ENCODE measurements around the gene USP54.
"Not testable (repeated sequence)": the region's sequence is repeated elsewhere in the genome, so short reads cannot be mapped to it uniquely, and the experiment has no call there.

- not testable (repeated sequence) for TF ChIP-seq CTCF, POLR2AphosphoS5, POLR2A (IDR thresholded peaks at IDR 0.05)
Measured at GRCh38 chr10:73620974-73621373, 29.8 kb upstream of the USP54 start.

Measured in breast epithelium (tissue), 3 donors.